NB4 (cell line): Measurements from ENCODE around the gene COMT.
A peak's percentile ranks its signal among the peaks of the same experiment; 100 is the strongest.

Source experiments
- DNase-seq: peaks from one replicate; pipeline ENCODE4 v3.0.0; 2010; ENCODE audit warnings: low read depth
- H3K4me3 ChIP-seq: one replicate; pipeline ENCODE4 v1.5.1; 2011; ENCODE audit warnings: mild to moderate bottlenecking, low read depth, low read length, moderate library complexity
- CTCF ChIP-seq: IDR thresholded peaks from one replicate; pipeline ENCODE4 v1.5.1; 2012; ENCODE audit warnings: low read depth, low read length
- MAX ChIP-seq: IDR thresholded peaks from 2 replicates; pipeline ENCODE4 v1.6.1; 2011; ENCODE audit warnings: low read depth, low read length
- MYC ChIP-seq: IDR thresholded peaks from 2 replicates; pipeline ENCODE4 v1.6.1; 2011; ENCODE audit warnings: low read depth, low read length
- POLR2A ChIP-seq: IDR thresholded peaks from 2 replicates; pipeline ENCODE4 v1.6.1; 2011; ENCODE audit warnings: mild to moderate bottlenecking; ENCODE audit not compliant: insufficient read length; ENCODE audit errors: extremely low read depth

Gene COMT

GRCh38 chr22:19941365-19942082 lies at the start of gene COMT, which contains the start of gene TXNRD2:
COMT (plus strand) TSS chr22:19941772; CDS start chr22:19962527, 20,755 bp downstream.
TXNRD2 (minus strand) TSS chr22:19941818; CDS start chr22:19941803, 15 bp downstream.
- TF ChIP-seq POLR2A (peak; percentile 58), MYC (peak; percentile 44; the same call in 1 of the 2 replicates), MAX (0 out of 2 replicates have a peak, but pooled peaks have one; percentile 8), CTCF (no peak)
- H3K4me3 ChIP-seq: peak within 1 kb of the TSS; percentile 96

GRCh38 chr22:19892257-19892879 lies 49.2 kb upstream of the COMT start:
- no peak overlapping the region for H3K4me3 ChIP-seq
- TF ChIP-seq CTCF: no peak
- TF ChIP-seq POLR2A: no peak
- TF ChIP-seq MYC: no peak
- peak; percentile 52 for DNase-seq

More at GRCh38 chr22:19941365-19942082, at the start of gene COMT, which contains the start of gene TXNRD2:
- peak; percentile 83 for DNase-seq

- no peak for TF ChIP-seq CTCF
- TF ChIP-seq MAX: no peak
- TF ChIP-seq MYC: no peak
- no peak for TF ChIP-seq POLR2A
- H3K4me3 ChIP-seq: no peak overlapping the region
- no peak for DNase-seq
Observed at GRCh38 chr22:19892925-19893324, 48.6 kb upstream of the COMT start.

GRCh38 chr22:19893363-19893762 lies 48.2 kb upstream of the COMT start:
- no peak overlapping the region for H3K4me3 ChIP-seq
- TF ChIP-seq POLR2A (no peak), MYC (no peak), CTCF (no peak), MAX (no peak)
- no peak for DNase-seq

GRCh38 chr22:19895160-19895849 lies 46.3 kb upstream of the COMT start:
- H3K4me3 ChIP-seq: no peak overlapping the region
- TF ChIP-seq MAX (0 out of 2 replicates have a peak, but pooled peaks have one; percentile 6), MYC (no peak), CTCF (no peak), POLR2A (no peak)
- DNase-seq: no peak
